Kidney (tissue), 14 donors: ENCODE data around the gene SLC26A8. TPM values are rescaled to one million over a fixed set of nuclear protein-coding genes. Genes with fewer than 3 reads are reported as not detected.
A peak's percentile ranks its signal among the peaks of the same experiment; 100 is the strongest.

ENCODE experiments used
- DNase-seq, 5 donors: peaks; one replicate each; pipeline ENCODE4 v3.0.0-alpha.2; 2013 to 2020
- FAIRE-seq: peaks from 2 replicates; lab custom pipeline; 2012; peaks lifted over from hg19 to GRCh38; lab: Jason Lieb, UNC
- H3K27ac ChIP-seq, 2 donors: one replicate each; pipeline ENCODE4 v1.7.0; 2013; ENCODE audit warnings: low read depth in 2 of 2, low read length in 2 of 2, inconsistent platforms in 1 of 2
- H3K27me3 ChIP-seq: one replicate; pipeline ENCODE4 v1.7.1; 2013; ENCODE audit warnings: low read length, inconsistent platforms; ENCODE audit not compliant: control insufficient read depth, insufficient read depth
- H3K36me3 ChIP-seq, 3 donors: one replicate each; pipeline versions ENCODE4 v1.7.0 to v1.7.1; 2013; ENCODE audit warnings: low read length in 3 of 3, control low read depth in 1 of 3, inconsistent platforms in 1 of 3; ENCODE audit not compliant: insufficient read depth in 3 of 3, control insufficient read depth in 2 of 3
- H3K4me1 ChIP-seq, 3 donors: one replicate each; pipeline versions ENCODE4 v1.7.0 to v1.7.1; 2013; ENCODE audit warnings: low read length in 3 of 3, inconsistent platforms in 1 of 3, low read depth in 1 of 3; ENCODE audit not compliant: control insufficient read depth in 2 of 3, insufficient read depth in 2 of 3
- H3K4me3 ChIP-seq, 3 donors: one replicate each; pipeline versions ENCODE4 v1.7.0 to v1.8.1; 2013; ENCODE audit warnings: low read length in 3 of 3, control low read depth in 1 of 3, inconsistent platforms in 1 of 3
- H3K9ac ChIP-seq, 3 donors: one replicate each; pipeline versions ENCODE4 v1.7.0 to v1.7.1; 2013; ENCODE audit warnings: low read length in 3 of 3, control low read depth in 1 of 3, inconsistent platforms in 1 of 3
- H3K9me3 ChIP-seq, 3 donors: one replicate each; pipeline versions ENCODE4 v1.7.0 to v1.7.1; 2013; ENCODE audit warnings: low read length in 3 of 3, control low read depth in 1 of 3, inconsistent platforms in 1 of 3; ENCODE audit not compliant: control insufficient read depth in 2 of 3, insufficient read depth in 1 of 3
- CTCF ChIP-seq: IDR thresholded peaks from 3 replicates; pipeline ENCODE4 v1.5.1; 2012; ENCODE audit warnings: mild to moderate bottlenecking, moderate library complexity, borderline replicate concordance; ENCODE audit not compliant: insufficient read depth; ENCODE audit errors: extremely low read depth
- intact Hi-C: fragments of 100-400 bp; cut with DNase I; formaldehyde crosslinking; loops from one replicate; pipeline ENCODE4 v1.11.1; 2022
- polyA plus RNA-seq: library from polyadenylated mRNA; stranded (reverse); fragments of 350-450 nt; fragmentation: Illumina TruSeq; extraction: RNeasy Lipid Tissue Mini Kit (QIAGEN cat#74804); gene quantifications from one replicate; pipeline ENCODE4 v1.2.3, GENCODE V29; 2014; ENCODE audit warnings: low read depth, low replicate concordance; ENCODE audit not compliant: insufficient read depth
- total RNA-seq: library from RNA; stranded (reverse); fragmentation: NEBNext Ultra II Directional; extraction: Animal tissue kit (Norgen Biotek cat#: 25700); gene quantifications from one replicate; pipeline ENCODE4 v1.2.1, GENCODE V29; 2021
- donor health status: control.
- donor health status: control.
- donor health status: control.
- donor health status: control.
- donor health status: control.
- donor health status: DM: yes; HTN: yes; CAD: no.
- donor health status: Normal renal cell carcinoma (clear cell type).

The SLC26A8 gene
- total and polyA plus RNA-seq, 2 donors from 2014 or later: 0.22 TPM; not detected in 1

DNA sequence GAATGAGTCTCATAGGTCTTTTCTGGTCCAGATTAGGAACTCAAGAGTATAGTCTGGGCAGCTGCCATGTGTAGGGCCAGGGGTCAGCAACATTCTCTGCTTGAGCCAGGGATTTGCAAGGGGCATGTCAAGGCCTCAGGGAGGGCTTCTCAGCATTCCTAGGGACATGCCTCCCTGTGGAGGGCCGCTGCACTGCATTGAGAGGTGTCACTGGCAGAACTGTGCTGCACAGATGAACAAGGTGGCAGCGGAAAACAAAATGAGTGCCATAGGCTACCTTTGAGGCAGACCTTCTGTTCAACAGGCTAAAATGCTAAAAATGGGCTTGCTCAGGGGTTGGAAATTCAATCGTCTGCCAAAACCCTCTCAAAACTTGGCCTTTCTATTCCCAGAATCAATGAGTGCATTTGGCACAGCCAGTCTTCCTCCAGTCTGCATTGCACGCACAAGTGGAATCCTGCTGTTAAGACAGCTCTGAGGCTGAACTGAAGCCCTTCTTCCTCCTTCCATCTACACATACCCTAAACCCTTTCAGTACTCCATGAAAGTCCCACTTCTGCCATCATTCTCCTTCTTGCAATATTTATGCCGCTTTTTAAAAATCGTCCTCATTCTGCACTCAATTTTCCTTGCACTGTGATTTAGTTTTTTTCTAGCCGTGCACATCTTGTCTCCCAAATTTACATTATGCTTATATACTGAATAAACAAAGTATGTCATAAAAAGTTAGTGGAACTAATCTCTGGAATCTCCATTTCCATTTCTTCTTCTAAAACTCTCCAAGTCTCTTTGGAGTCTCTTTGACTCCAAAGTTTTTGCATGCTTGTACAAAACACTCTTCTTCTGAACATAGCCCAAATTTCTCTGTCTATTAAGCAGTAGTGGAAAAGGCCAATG lies 51.7 kb downstream of the SLC26A8 start:
- Histone ChIP-seq H3K9me3 (no peaks in the 10 kb centered on the region), H3K9ac (no peak overlapping the region), H3K4me3 (no peak overlapping the region), H3K36me3 (no peaks in the 10 kb centered on the region), H3K27me3 (no peaks in the 10 kb centered on the region), H3K27ac (peak overlapping the region in 1 of 2 donors; percentile 51), H3K4me1 (no peaks in the 10 kb centered on the region)
- no peak for FAIRE-seq
- intact Hi-C loops: no loop called here
- DNase-seq: peak in 1 of 5 donors; percentile 18
- TF ChIP-seq CTCF: no peak

DNA sequence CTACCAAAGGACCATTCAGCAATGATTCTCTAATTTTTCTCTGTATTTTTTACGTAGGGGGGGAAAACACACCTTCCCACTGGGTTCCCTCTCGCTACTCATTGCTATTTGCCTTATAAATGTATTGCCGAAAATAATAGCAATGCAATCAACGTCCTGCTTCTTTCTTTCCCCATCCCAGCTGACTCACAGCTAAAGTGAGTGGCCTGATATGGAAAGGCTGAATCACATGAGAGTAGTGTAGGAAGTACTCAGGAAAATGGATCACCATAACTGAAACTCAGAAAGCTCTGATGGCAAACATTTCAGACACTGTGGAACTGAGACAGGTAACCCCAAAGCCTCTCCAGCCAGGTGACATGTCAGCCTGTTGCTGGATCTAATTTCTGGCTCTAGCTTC lies 54.3 kb downstream of the SLC26A8 start:
- no peaks in the 10 kb centered on the region for H3K36me3 ChIP-seq
- no peak for TF ChIP-seq CTCF
- H3K27me3 ChIP-seq: no peaks in the 10 kb centered on the region
- DNase-seq: no peak
- H3K4me3 ChIP-seq: no peak overlapping the region
- H3K27ac ChIP-seq: no peak overlapping the region
- H3K4me1 ChIP-seq: peaks cover 0 to 5% (median 0%) of the 10 kb centered on the region in 3 donors
- H3K9ac ChIP-seq: no peak overlapping the region
- intact Hi-C loops: no loop called here
- FAIRE-seq: no peak
- no peaks in the 10 kb centered on the region for H3K9me3 ChIP-seq

GRCh38 chr6:35969646-35970045 lies 54.8 kb downstream of the SLC26A8 start:
- no peak overlapping the region for H3K9ac ChIP-seq
- no peak for FAIRE-seq
- no peak for TF ChIP-seq CTCF
- no peaks in the 10 kb centered on the region for H3K9me3 ChIP-seq
- intact Hi-C loops: no loop called here
- no peaks in the 10 kb centered on the region for H3K27me3 ChIP-seq
- peaks cover 0 to 5% (median 0%) of the 10 kb centered on the region in 3 donors for H3K4me1 ChIP-seq
- H3K4me3 ChIP-seq: no peak overlapping the region
- no peak for DNase-seq
- H3K27ac ChIP-seq: no peak overlapping the region
- no peaks in the 10 kb centered on the region for H3K36me3 ChIP-seq
